ENCODE data around the gene KSR2.

DNA sequence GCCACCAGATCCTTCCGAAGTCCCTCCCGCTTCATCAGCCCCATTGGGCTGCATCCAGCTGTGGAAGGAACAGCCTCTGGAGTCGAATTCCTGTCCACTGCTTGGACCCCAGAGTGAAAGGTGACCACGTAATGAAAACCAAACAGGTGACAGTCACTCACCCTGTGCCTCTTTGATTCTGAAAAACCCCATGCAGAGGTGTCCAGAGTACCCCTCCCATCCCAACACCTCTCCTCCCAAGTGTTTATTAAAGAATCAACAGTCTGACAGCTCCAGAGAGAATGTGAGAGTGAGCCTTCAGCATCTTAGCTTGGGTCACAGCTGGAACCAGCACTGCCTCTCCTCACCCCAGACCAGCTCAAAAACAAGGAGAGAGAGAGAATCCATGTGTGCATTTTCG lies 428.8 kb downstream of the KSR2 start:
- TF ChIP-seq, protein P1, sequence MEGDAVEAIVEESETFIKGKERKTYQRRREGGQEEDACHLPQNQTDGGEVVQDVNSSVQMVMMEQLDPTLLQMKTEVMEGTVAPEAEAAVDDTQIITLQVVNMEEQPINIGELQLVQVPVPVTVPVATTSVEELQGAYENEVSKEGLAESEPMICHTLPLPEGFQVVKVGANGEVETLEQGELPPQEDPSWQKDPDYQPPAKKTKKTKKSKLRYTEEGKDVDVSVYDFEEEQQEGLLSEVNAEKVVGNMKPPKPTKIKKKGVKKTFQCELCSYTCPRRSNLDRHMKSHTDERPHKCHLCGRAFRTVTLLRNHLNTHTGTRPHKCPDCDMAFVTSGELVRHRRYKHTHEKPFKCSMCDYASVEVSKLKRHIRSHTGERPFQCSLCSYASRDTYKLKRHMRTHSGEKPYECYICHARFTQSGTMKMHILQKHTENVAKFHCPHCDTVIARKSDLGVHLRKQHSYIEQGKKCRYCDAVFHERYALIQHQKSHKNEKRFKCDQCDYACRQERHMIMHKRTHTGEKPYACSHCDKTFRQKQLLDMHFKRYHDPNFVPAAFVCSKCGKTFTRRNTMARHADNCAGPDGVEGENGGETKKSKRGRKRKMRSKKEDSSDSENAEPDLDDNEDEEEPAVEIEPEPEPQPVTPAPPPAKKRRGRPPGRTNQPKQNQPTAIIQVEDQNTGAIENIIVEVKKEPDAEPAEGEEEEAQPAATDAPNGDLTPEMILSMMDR (IDR thresholded peaks at IDR 0.05; ENCODE audit: low read depth, low read length), result no peak
- no peak for TF ChIP-seq EZH2phosphoT487 (IDR thresholded peaks at IDR 0.05; ENCODE audit: low read depth)

All from OCI-LY3 (cell line).